CD14-positive monocyte (primary cell): ENCODE data around the gene GALNT17. TPM values are rescaled to one million over a fixed set of nuclear protein-coding genes. Genes with fewer than 3 reads are reported as not detected.

Experiments
- DNase-seq, 3 donors: peaks; one replicate each; pipeline ENCODE4 v3.0.0-alpha.2; 2011 to 2022
- H2AFZ ChIP-seq: 2 replicates; pipeline ENCODE4 v1.6.0; 2012; ENCODE audit warnings: mild to moderate bottlenecking, low read depth, low read length, inconsistent platforms; ENCODE audit not compliant: insufficient read depth, poor library complexity, severe bottlenecking
- H3K27ac ChIP-seq, 2 donors: 1 replicate in 1 of 2; 2 replicates in 1 of 2; pipeline ENCODE4 v1.5.1; 2012 to 2013; ENCODE audit warnings: low read length in 2 of 2, control low read depth in 1 of 2, inconsistent platforms in 1 of 2, low read depth in 1 of 2, mild to moderate bottlenecking in 1 of 2
- H3K27me3 ChIP-seq, 2 donors: one replicate each; pipeline versions ENCODE4 v1.6.0 to v1.6.1; 2011 to 2013; ENCODE audit warnings: low read length in 2 of 2; ENCODE audit not compliant: control insufficient read depth in 2 of 2, insufficient read depth in 2 of 2
- H3K36me3 ChIP-seq, 2 donors: replicated peaks in 1 of 2; 1 replicate in 1 of 2; 2 replicates in 1 of 2; pipeline versions ENCODE4 v1.5.1 to v1.6.1; 2012 to 2013; ENCODE audit warnings: low read length in 2 of 2, control low read depth in 1 of 2, inconsistent platforms in 1 of 2, mild to moderate bottlenecking in 1 of 2; ENCODE audit not compliant: insufficient read depth in 2 of 2, control insufficient read depth in 1 of 2
- H3K4me1 ChIP-seq, 2 donors: 1 replicate in 1 of 2; 2 replicates in 1 of 2; pipeline versions ENCODE4 v1.5.1 to v1.6.1; 2012 to 2013; ENCODE audit warnings: low read length in 2 of 2, control low read depth in 1 of 2, inconsistent platforms in 1 of 2, mild to moderate bottlenecking in 1 of 2, moderate library complexity in 1 of 2; ENCODE audit not compliant: insufficient read depth in 2 of 2, control insufficient read depth in 1 of 2
- H3K4me2 ChIP-seq: replicated peaks from 2 replicates; pipeline ENCODE3; 2012; ENCODE audit warnings: low read length, moderate library complexity, mild to moderate bottlenecking; ENCODE audit not compliant: poor library complexity, severe bottlenecking; ENCODE audit errors: extremely low read depth
- H3K4me3 ChIP-seq, 3 experiments: fragments of 200-600 bp in 1 of 3; sonication (generic) in 1 of 3; replicated peaks in 1 of 3; 1 replicate in 2 of 3; 2 replicates in 1 of 3; pipeline ENCODE4 v1.5.1; 2011 to 2013; ENCODE audit warnings: low read length in 3 of 3, mild to moderate bottlenecking in 3 of 3, control low read depth in 2 of 3, low read depth in 2 of 3, inconsistent platforms in 1 of 3, moderate library complexity in 1 of 3
- H3K79me2 ChIP-seq: 2 replicates; pipeline ENCODE4 v1.6.0; 2012; ENCODE audit warnings: mild to moderate bottlenecking, control low read depth, inconsistent platforms, low read length, moderate library complexity; ENCODE audit not compliant: insufficient read depth
- H3K9ac ChIP-seq: 2 replicates; pipeline ENCODE4 v1.6.0; 2017; ENCODE audit warnings: low read length, mild to moderate bottlenecking; ENCODE audit not compliant: insufficient read depth, poor library complexity, severe bottlenecking
- H3K9me3 ChIP-seq, 2 donors: replicated peaks in 1 of 2; 1 replicate in 1 of 2; 2 replicates in 1 of 2; pipeline versions ENCODE4 v1.5.1 to v1.6.1; 2012 to 2013; ENCODE audit warnings: low read length in 2 of 2, control low read depth in 1 of 2; ENCODE audit not compliant: control insufficient read depth in 1 of 2, insufficient read depth in 1 of 2
- H4K20me1 ChIP-seq: 2 replicates; pipeline ENCODE4 v1.6.0; 2012; ENCODE audit warnings: mild to moderate bottlenecking, low read length, control low read depth, moderate library complexity; ENCODE audit not compliant: insufficient read depth
- H3K27ac Mint-ChIP-seq, 7 donors: one replicate each; pipeline ENCODE4 v1.8.0; 2020; ENCODE audit warnings: mild to moderate bottlenecking in 7 of 7, mixed read lengths in 7 of 7, moderate library complexity in 6 of 7, inconsistent platforms in 2 of 7
- H3K27me3 Mint-ChIP-seq, 3 donors: one replicate each; pipeline ENCODE4 v1.8.0; 2021 to 2022; ENCODE audit warnings: low read depth in 3 of 3, mild to moderate bottlenecking in 3 of 3, mixed read lengths in 3 of 3, moderate library complexity in 3 of 3, inconsistent platforms in 1 of 3
- H3K36me3 Mint-ChIP-seq, 2 donors: one replicate each; pipeline ENCODE4 v1.8.0; 2020; ENCODE audit warnings: mixed read lengths in 2 of 2, inconsistent platforms in 1 of 2, mild to moderate bottlenecking in 1 of 2
- H3K4me1 Mint-ChIP-seq: one replicate; pipeline ENCODE4 v1.8.0; 2020; ENCODE audit warnings: mild to moderate bottlenecking, mixed read lengths
- H3K4me3 Mint-ChIP-seq, 2 donors: one replicate each; pipeline ENCODE4 v1.8.0; 2020; ENCODE audit warnings: mild to moderate bottlenecking in 2 of 2, mixed read lengths in 2 of 2, moderate library complexity in 1 of 2
- H3K9me3 Mint-ChIP-seq, 7 donors: one replicate each; pipeline ENCODE4 v1.8.0; 2020 to 2022; ENCODE audit warnings: mixed read lengths in 7 of 7, mild to moderate bottlenecking in 6 of 7, moderate library complexity in 6 of 7, inconsistent platforms in 2 of 7
- CTCF ChIP-seq: fragments of 200-600 bp; IDR thresholded peaks from one replicate; pipeline ENCODE4 v1.8.0; 2022; ENCODE audit warnings: antibody characterized with exemption, mild to moderate bottlenecking
- WGBS: methylation state at CpG from one replicate; pipeline ENCODE4 v1.1.5; 2013; ENCODE audit warnings: missing lambda C conversion rate; ENCODE audit not compliant: insufficient coverage; 5-methylcytosine and 5-hydroxymethylcytosine counted together
- intact Hi-C, 2 donors: fragments of 100-400 bp; cut with micrococcal nuclease; formaldehyde crosslinking; loops; one replicate each; pipeline versions ENCODE4 v1.15.0 to v1.15.1; 2023
- polyA plus RNA-seq, 3 donors: library from polyadenylated mRNA; depleted of rRNA in 1 of 3; unstranded in 2 of 3; stranded (reverse) in 1 of 3; fragments of 300-500 nt in 2 of 3; fragments of >200 nt in 1 of 3; fragmentation: Illumina TruSeq in 2 of 3; gene quantifications; 1 replicate in 2 of 3; 2 replicates in 1 of 3; pipeline ENCODE4 v1.2.3, GENCODE V29; 2012 to 2021

The GALNT17 gene
- polyA plus RNA-seq, 3 donors = not detected

GRCh38 chr7:71236230-71237105 lies 104.5 kb downstream of the GALNT17 start:
- Histone ChIP-seq H3K4me1 (no peaks in the 10 kb centered on the region), H3K4me2 (no peak overlapping the region), H3K27me3 (no peaks in the 10 kb centered on the region), H3K79me2 (no peaks in the 10 kb centered on the region), H3K9ac (no peak overlapping the region), H3K4me3 (no peak overlapping the region), H3K36me3 (no peaks in the 10 kb centered on the region), H4K20me1 (no peaks in the 10 kb centered on the region), H2AFZ (no peak overlapping the region), H3K9me3 (peaks cover 15 to 44% of the 10 kb centered on the region in 2 donors), H3K27ac (no peak overlapping the region)
- Mint-ChIP-seq H3K4me3 (no peak overlapping the region), H3K9me3 (peaks cover 4 to 36% (median 18%) of the 10 kb centered on the region in 7 donors), H3K27me3 (peaks cover 0 to 2% (median 0%) of the 10 kb centered on the region in 3 donors), H3K36me3 (no peaks in the 10 kb centered on the region), H3K4me1 (no peaks in the 10 kb centered on the region), H3K27ac (peak overlapping the region in 1 of 7 donors; percentile 2)
- DNase-seq = no peak
- intact Hi-C loops = no loop called here
- WGBS = 81% methylated on average over 10 of the region's 16 CpGs
- no peak for TF ChIP-seq CTCF

GRCh38 chr7:71237945-71238344 lies 106.0 kb downstream of the GALNT17 start:
- no CpG with 5 or more reads among the region's 2 CpGs for WGBS
- DNase-seq = no peak
- Histone ChIP-seq H3K4me3 (no peak overlapping the region), H3K9ac (no peak overlapping the region), H3K79me2 (no peaks in the 10 kb centered on the region), H3K9me3 (peaks cover 10 to 46% of the 10 kb centered on the region in 2 donors), H4K20me1 (no peaks in the 10 kb centered on the region), H3K27ac (no peak overlapping the region), H2AFZ (no peak overlapping the region), H3K36me3 (no peaks in the 10 kb centered on the region), H3K4me2 (no peak overlapping the region), H3K27me3 (no peaks in the 10 kb centered on the region), H3K4me1 (no peaks in the 10 kb centered on the region)
- H3K36me3 Mint-ChIP-seq = no peaks in the 10 kb centered on the region
- no peaks in the 10 kb centered on the region for H3K4me1 Mint-ChIP-seq
- H3K27ac Mint-ChIP-seq = no peak overlapping the region
- peaks cover 8 to 41% (median 25%) of the 10 kb centered on the region in 7 donors for H3K9me3 Mint-ChIP-seq
- H3K4me3 Mint-ChIP-seq = no peak overlapping the region
- intact Hi-C loops = no loop called here
- no peak for TF ChIP-seq CTCF
- peaks cover 0 to 2% (median 0%) of the 10 kb centered on the region in 3 donors for H3K27me3 Mint-ChIP-seq
